Measurements from ENCODE around the gene CALML5. TPM values are rescaled to one million over a fixed set of nuclear protein-coding genes. Genes with fewer than 3 reads are reported as not detected.

The CALML5 gene
- total RNA-seq, 1 donor, result not detected

DNA sequence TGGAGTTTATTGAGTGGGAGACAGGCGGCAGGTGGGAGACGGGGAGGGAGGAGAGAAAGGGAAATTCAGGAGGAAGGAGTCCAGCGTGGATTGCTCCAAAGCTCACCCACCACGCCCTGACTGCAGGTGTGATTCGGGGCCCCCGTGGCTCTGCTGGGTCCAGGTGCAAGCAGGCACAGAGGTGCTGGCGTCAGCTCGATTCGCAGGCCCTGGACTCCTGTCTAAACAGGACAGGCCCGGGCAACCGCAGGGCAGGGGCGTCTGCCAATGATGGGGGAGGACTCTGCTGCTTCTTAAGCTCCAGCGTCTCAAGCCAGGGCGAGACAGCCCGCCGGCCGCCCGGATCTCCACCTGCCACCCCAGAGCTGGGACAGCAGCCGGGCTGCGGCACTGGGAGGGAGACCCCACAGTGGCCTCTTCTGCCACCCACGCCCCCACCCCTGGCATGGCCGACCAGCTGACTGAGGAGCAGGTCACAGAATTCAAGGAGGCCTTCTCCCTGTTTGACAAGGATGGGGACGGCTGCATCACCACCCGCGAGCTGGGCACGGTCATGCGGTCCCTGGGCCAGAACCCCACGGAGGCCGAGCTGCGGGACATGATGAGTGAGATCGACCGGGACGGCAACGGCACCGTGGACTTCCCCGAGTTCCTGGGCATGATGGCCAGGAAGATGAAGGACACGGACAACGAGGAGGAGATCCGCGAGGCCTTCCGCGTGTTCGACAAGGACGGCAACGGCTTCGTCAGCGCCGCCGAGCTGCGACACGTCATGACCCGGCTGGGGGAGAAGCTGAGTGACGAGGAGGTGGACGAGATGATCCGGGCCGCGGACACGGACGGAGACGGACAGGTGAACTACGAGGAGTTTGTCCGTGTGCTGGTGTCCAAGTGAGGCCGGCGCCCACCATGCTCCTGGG lies 25.5 kb upstream of the CALML5 start, which contains the start of gene CALML3:
CALML3 (plus strand) TSS at position 321 of the 920 bp plus-strand sequence; CDS start at position 446, 125 bp downstream.
- H3K4me3 ChIP-seq (ENCODE audit: low read depth, low read length), result no peak within 1 kb of the TSS
- TF ChIP-seq, protein P1, sequence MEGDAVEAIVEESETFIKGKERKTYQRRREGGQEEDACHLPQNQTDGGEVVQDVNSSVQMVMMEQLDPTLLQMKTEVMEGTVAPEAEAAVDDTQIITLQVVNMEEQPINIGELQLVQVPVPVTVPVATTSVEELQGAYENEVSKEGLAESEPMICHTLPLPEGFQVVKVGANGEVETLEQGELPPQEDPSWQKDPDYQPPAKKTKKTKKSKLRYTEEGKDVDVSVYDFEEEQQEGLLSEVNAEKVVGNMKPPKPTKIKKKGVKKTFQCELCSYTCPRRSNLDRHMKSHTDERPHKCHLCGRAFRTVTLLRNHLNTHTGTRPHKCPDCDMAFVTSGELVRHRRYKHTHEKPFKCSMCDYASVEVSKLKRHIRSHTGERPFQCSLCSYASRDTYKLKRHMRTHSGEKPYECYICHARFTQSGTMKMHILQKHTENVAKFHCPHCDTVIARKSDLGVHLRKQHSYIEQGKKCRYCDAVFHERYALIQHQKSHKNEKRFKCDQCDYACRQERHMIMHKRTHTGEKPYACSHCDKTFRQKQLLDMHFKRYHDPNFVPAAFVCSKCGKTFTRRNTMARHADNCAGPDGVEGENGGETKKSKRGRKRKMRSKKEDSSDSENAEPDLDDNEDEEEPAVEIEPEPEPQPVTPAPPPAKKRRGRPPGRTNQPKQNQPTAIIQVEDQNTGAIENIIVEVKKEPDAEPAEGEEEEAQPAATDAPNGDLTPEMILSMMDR (IDR thresholded peaks at IDR 0.05; ENCODE audit: insufficient read depth, low read depth, low read length), result no peak
- no peak for DNase-seq (ENCODE audit: low read depth)

DNA sequence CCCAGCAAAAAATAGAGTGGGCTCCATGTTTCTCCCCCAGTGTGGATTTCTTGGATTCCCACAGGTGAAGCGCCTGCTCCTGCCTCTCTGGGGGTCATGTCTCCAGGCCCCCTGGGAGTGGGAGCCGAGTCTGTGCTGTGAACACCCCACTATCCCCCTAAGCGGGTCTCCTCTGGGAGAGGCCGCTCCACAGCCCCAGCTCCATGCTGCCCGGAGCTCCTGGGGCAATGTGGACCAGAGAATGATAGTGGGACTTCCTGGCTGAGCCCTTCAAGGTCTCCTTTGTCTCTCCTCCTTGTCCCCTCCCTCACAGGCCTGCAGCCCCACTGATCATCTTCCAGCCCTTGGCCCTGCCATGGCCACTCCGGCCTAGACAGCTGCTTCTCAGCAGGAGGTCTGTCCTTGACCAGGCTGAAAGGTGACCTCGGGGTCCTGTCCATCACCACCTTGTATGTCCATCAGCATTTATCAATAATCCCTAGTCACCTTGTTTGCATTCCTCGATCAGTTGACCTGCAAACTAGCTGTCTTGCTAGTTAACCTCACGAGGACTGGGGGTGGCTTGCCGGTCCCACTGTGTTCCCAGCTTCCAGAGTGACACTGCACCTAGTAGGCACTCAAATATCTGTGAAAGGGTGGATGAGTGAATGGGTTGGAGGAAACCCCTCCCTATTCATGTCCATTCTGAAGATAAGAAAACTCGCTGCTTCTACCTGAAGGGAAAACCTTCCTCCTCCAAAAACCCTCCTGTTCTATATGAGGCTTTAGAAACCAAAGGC lies 24.6 kb upstream of the CALML5 start:
- H3K4me3 ChIP-seq (ENCODE audit: low read depth, low read length), result no peak overlapping the region
- no peak for DNase-seq (ENCODE audit: low read depth)
- TF ChIP-seq, protein P1 (IDR thresholded peaks at IDR 0.05; ENCODE audit: insufficient read depth, low read depth, low read length), result no peak

DNA sequence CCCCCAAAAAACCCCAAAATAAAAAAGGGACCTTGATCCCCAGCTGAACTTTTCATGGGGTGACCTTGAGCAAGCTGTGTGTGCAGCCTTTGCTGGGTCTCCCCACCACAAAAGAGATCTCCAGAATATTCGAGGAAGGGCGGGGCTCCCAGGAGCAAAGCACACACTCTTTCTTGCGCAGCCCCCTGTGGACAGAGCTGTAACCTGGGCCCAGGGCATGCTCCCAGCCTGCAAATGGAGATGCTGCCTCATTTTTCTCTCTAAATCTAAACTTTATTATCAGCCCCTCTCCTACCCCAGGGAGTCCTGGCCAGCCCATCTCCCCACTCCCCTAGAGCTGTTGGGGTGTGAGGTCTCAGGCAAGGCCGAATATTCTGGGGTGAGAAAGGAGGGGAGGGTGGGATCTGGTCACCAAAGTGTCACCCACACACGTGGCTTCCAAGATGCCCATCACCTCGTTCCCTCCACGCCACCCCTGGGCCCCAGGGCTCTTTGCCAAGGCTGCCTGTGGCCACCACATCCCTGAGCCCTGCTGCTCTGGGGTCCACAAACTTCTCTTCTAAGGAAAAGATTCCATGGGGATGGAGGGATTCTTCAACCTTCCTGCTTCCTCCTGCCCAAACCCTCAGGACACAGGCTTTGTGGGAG lies 23.7 kb upstream of the CALML5 start:
- H3K4me3 ChIP-seq (ENCODE audit: low read depth, low read length), result no peak overlapping the region
- DNase-seq (ENCODE audit: low read depth), result no peak
- TF ChIP-seq, protein P1 (IDR thresholded peaks at IDR 0.05; ENCODE audit: insufficient read depth, low read depth, low read length), result no peak

DNA sequence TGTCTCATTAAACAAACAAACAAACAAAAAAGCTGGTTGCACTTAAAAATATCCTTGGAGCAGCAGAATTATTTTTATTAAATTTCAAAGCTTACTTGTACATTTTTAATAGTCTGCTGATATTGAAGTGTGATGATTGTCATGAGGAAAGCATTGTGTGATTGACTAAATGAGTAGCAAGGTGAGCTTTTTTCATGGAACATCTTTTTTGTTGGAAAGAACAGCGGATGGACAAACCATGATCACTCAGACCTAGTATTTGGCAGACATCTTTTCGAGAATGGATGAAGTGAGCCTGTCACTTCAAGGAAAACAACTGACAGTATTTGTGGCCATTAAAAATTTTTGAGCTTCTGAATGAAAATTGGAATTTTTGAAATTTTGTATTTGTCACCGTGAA lies 19.7 kb upstream of the CALML5 start:
- TF ChIP-seq, protein P1 (IDR thresholded peaks at IDR 0.05; ENCODE audit: insufficient read depth, low read depth, low read length), result no peak
- H3K4me3 ChIP-seq (ENCODE audit: low read depth, low read length), result no peak overlapping the region
- no peak for DNase-seq (ENCODE audit: low read depth)

DNA sequence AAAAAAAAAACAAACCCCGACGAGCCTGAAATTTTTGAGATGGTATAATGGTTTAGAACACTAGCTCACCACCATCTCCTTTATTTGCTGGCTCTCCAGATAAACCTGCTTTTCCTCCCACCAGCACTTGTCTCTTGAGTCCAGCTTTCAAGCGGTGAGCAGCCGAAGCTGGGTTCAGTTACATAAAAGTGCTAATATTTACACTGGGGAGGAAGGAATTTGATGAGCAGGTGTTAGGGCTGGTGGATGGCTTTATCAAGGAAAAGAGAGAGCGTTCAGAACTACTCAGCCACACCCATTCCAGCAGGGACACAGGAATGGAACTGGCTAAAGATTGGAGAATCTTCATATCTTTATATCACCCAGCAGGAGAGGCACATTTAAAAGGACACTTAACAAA lies 18.8 kb upstream of the CALML5 start:
- TF ChIP-seq, protein P1 (IDR thresholded peaks at IDR 0.05; ENCODE audit: insufficient read depth, low read depth, low read length), result no peak
- no peak for DNase-seq (ENCODE audit: low read depth)
- H3K4me3 ChIP-seq (ENCODE audit: low read depth, low read length), result no peak overlapping the region

DNA sequence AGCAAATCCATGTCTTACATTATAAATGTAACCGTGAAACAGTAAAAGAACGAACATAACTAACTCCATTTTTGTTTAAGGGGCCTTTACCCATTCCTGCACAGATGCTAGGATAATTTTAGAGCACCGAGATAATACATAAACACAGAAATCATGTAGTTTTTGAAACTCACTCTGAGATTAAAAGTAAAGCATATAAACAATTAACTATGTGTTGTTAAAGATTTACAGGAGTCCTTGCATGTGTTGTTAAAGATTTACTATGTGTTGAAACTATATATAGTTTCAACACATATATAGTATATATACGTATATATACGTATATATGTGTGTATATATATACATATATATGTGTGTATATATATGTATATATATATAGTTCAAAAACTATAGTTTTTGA lies 18.2 kb upstream of the CALML5 start:
- TF ChIP-seq, protein P1 (IDR thresholded peaks at IDR 0.05; ENCODE audit: insufficient read depth, low read depth, low read length), result no peak
- no peak overlapping the region for H3K4me3 ChIP-seq (ENCODE audit: low read depth, low read length)
- DNase-seq (ENCODE audit: low read depth), result no peak
